Stimulated activated CD4-positive, alpha-beta T cell treated with anti-CD3 and anti-CD28 coated beads, Interleukin-12 subunit alpha, Interleukin-12 subunit beta, amount 100 ng/mL, for 24 hours (primary cell): ENCODE data around the gene MAPK9.

ENCODE experiments used
- DNase-seq, 2 experiments: peaks; one replicate each; pipeline ENCODE4 v3.0.0-alpha.2; 2020; ENCODE audit warnings: low read depth in 2 of 2

MAPK9 gene

DNA sequence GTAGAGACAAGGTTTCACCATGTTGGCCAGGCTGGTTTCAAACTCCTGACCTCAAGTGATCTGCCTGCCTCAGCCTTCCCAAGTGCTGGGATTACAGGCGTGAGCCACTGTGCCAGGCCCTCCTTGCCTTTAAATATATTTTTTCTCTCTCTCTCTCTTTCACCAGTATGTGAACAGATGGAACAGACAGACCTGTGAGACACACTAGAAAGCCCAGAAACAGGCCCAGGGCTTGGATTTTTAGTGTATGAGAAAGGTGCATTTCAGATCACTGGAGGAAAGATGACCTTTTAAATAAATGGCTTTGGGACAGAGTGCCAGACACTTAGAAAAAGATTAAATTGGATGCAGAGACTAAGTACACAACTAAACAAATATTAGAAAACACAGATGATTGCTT, 86.0 kb downstream of the MAPK9 start:
- no peak for DNase-seq

DNA sequence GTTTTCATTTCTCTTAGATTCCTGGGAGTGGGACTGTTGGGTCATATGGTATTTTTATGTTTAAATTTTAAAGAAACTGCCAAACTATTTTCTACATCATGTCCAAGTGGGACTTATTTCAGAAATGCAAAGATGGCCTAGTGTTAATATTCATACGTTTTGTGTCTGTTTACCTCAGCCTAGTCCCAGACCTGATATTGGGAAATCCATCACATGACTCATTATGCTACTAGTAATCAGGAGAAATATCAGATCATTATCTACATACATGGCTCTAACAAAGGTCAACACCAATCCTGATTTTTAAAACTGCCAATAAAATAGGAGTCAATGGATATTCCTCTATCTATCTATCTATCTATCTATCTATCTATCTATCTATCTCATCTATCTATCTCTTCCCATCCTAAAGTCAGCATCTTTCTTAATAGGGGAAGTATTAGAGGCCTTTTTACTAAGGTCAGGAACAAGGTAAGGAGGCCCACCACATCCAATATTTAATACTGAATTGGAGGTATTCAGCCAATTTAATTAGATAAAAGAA, 87.5 kb downstream of the MAPK9 start:
- DNase-seq = no peak

DNA sequence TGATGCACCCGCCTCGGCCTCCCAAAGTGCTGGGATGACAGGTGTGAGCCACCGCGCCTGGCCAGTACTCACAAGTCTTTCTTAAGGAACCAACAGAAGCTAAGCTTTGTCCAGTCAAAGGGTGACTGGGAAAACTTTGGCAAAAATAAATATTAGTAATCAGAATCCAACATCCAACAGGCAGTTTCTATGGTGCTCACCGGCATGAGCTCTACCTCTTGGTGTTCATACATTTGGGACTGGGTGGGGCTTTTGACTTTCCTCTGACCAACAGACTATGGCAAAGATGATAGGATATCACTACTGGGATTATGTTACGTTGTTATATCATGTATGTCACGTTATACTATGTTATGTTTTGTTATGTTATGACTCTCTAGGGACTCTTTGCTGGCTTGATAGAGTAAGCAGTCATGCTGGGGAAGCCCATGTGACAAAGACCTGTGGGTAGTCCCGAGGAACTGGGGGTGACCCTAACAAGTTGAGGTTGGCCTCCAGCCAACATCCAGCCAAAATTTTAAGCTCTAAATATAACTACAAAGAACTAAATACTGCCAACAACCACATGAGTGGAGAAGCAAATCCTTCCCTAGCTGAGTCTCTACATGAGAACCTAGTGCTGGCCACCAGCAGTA, 88.8 kb downstream of the MAPK9 start:
- DNase-seq = no peak

DNA sequence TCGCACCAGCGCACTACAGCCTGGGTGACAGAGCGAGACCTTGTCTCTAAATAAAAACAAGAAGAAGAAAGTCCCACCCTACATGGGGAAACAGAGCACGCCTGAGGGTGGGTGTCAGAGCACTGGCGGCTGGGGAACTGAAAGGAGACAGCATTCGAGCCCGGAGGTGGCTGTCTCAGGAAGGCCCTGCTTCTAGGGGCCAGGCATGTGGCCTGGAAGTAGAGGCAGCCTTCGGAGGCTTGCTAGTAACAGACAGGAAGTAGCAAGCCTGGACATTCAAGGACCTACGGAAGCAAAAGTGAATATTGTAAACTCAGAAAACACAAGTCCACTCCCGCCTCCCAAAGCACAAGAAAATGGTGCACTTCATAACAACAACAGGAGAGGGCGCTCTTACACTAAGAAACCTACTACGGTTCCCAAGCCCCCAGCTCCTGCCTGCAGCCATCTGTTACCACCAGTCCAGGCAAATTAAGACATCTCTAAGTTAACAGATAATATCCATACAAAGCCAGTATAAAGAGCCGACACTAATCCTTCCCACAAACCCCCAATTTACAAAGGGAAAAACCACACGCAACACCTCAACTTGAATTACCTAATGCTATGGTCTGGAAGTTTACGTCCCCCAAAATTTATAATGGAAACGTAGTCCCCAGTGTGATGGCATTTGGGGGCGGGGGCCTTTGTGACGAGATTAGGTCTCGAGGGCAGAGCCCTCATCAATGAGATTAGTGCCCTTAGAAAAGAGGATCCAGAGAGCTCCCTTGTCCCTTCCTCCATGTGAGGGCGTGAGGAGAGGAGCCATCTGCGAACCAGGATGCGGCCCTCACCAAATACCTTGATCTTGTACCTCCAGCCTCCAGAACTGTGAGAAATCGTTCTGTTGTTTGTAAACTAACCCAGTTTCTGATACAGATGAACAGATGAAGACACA, 90.6 kb downstream of the MAPK9 start:
- DNase-seq = no peak

DNA sequence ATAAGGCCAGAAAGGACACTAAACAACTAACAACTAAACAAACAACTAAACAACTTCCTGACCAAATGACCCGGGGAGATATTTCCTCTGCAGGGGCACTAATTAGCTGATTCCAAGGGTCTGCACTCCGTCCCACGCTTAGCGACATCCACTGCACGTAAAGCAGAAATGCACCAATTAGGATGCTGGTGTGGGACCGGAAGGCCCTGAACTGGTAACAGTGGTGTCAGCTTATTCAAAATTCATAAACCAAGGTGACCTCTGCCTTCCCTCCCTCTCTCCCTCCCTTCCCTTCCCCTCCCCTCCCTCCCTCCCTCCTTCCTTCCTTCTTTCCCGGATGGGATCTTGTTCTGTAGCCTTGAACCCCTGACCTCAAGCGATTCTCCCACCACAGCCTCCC, 92.5 kb downstream of the MAPK9 start:
- DNase-seq = no peak

DNA sequence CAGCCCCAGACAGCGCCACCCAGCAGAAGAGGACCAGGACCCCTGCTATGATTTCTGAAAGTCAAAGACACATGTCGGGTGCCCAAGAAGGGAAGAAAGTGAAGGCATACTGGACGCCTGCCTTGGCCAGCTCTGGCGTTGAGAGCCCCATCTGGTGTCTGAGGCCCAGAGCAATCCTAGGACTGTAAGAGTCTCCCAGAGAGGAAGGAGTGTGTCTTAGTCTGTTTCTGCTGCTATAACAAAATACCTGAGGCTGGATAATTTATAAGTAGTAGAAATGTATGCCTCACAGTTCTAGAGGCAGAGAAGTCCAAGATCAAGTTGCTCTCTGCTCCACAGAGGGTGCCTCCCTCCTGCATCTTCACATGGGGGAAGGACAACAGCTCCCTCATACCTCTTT, 93.7 kb downstream of the MAPK9 start:
- no peak for DNase-seq

DNA sequence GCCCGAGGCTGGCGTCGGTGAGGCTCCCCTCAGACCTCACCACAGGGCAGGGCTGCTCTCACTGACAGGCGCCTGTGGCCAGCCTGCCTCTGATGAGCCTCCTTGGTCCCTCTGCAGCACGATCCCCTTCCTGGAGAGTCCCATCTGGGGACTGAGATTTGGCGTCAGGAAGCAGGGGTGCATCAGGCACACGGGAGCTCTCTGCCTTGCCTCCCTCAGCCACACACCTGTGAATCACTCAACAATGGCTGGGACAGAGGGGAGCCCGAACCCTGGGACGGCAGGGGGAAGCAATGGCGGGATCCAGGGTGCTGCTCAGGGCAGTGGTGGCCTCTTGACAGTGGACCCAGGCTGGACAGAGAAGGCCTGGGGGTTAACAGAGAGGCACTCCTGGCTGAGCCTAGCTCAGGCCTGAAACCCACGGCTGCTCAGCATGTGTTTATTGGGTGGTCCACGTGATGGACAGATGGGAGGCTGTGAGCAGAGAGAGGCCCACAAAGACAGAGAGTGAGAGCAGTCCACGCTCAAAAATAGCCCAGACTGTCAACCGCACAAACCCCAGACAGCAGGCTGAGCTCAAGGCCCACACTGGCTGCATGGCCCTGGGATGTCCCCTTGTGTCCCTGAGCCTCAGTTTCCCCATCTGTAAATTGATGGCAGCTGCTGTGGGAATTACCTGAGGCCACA, 94.7 kb downstream of the MAPK9 start:
- DNase-seq = no peak

DNA sequence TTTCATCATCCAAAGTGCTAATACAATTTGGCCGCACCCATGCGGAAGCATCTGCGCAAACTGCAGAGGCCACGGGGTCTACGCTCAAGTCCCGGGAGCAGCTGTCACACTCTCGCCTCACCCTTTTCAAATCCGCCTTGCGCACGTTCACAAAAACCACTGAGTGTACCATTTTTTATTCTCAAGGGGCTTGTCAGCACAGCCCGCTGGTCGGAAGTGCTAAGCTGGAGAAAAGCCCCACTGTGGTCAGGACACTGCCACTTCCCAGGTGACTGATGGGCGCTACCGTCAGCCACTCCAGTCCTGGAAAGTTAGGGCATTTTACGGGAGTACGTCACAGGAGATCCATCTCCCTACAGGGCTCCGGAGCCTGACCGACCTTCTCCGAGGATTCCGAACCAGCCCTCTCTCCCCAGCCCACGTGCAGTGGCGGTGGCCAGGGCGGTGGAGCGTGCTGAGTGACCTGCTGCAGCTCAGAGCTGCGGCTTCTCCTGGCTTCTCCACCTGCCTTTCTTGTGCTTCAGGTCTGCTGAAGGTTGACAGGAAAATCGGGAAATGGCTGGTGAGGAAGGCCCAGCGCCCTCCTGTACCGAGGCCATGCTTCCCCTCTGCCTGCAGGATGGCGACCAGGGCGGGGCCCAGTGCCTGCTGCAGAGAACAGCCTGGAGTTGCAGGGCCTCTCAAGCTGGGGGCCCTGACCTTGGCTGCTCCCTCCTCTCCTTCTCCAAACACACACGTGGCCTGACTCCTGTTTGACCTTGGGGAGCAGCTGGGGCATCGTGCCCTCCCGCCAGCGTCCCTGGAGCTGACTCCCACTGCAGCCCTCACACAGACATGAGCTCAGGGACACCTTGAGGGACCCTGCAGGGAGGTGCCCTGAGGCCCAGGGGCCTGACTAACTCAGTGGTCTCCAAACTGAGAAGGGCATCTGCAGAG, 97.2 kb downstream of the MAPK9 start:
- DNase-seq = no peak

DNA sequence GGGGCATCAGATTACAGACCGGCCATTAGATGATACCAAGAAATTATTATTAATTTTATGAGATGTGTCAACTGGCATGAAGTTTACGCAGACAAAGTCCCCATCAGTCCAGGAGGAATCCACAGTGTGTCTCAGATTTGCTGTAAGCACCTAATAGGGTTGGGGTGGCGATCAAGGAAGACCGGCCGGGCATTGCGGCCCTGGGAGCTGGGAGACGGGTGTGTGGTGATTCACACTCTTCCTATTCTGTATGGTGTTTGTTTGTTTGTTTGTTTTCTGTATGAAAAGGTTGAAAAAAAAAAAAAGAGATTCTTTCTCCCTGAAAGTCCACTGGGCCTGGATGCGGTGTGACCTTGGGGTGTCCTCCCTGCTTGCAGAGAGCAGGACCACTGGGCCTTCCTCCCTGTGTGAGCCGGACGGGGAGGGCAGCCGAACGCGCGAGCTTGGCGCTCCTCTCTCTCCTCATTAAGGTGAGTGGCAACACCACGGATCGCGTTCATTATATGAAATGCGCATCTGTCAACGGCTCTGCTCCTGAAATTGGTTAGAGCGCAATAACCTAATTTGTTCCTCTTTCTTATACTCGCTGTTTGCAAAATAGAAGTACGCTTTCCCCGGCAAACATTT, 98.0 kb downstream of the MAPK9 start:
- no peak for DNase-seq

DNA sequence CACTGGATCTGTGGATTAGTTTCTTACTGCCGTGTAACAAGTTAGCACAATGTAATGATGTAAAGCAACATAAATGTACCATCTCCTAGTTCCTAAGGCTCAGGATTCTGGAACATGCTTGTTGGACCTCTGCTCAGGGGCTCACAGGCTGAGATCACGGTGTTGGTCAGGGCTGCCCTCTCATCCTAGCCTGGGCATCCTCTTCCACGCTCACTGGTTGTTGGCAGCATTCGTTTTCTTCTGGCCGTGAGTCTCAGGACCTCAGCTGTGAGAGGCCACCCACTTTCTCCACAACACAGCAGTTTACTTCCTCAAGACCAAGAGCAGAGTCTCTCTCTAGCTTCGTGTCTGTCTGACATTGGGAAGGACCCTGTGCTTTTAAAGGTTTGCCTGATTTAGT, 100.2 kb downstream of the MAPK9 start:
- no peak for DNase-seq

DNA sequence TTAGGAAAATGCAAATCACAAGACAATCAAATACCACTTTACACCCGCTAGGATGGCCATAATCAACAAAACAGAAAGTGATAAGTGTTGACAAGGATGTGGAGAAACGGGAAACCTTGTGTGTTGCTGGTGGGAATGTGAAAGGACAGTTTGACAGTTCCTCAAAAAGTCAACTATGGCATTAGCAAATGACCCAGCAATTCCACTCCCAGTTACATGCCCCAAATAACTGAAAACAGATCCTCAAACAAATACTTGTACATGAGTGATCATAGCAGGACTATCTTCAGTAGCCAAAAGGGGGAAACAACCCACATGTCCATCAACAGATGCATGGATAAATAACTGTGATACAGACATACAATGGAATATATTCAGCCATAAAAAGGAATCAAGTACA, 104.1 kb downstream of the MAPK9 start:
- DNase-seq = no peak
